Stimulated activated CD4-positive, alpha-beta T cell treated with anti-CD3 and anti-CD28 coated beads, Interleukin-2, amount 100 ng/mL, for 4 hours (primary cell): Measurements from ENCODE around the gene SERINC4.
"Not testable (repeated sequence)": the region's sequence is repeated elsewhere in the genome, so short reads cannot be mapped to it uniquely, and the experiment has no call there.

Source experiments
- DNase-seq: peaks from one replicate; pipeline ENCODE4 v3.0.0-alpha.2; 2020; ENCODE audit warnings: low read depth

The SERINC4 gene

GRCh38 chr15:43799945-43800285 is at the start of gene SERINC4:
Gene SERINC4, minus strand, starts transcription at chr15:43800220. Its CDS starts 234 bp downstream, at chr15:43799986.
- no peak for DNase-seq

- DNase-seq, result no peak
Measured at GRCh38 chr15:43845421-43845820, 45.4 kb upstream of the SERINC4 start.

GRCh38 chr15:43832485-43832884 is 32.5 kb upstream of the SERINC4 start:
- not testable (repeated sequence) for DNase-seq

GRCh38 chr15:43831519-43832052 is 31.6 kb upstream of the SERINC4 start:
- not testable (repeated sequence) for DNase-seq

GRCh38 chr15:43830691-43831275 is 30.8 kb upstream of the SERINC4 start:
- not testable (repeated sequence) for DNase-seq

GRCh38 chr15:43829951-43830540 is 30.0 kb upstream of the SERINC4 start:
- not testable (repeated sequence) for DNase-seq

GRCh38 chr15:43828061-43828657 is 28.1 kb upstream of the SERINC4 start:
- no peak for DNase-seq

GRCh38 chr15:43826508-43827341 is 26.7 kb upstream of the SERINC4 start, which contains the start of gene WDR76:
Gene WDR76, plus strand, starts transcription at chr15:43827002. Its CDS starts 31 bp downstream, at chr15:43827033.
- DNase-seq, result peak; percentile 48

- no peak for DNase-seq
Measured at GRCh38 chr15:43826029-43826507, 26.0 kb upstream of the SERINC4 start.

- not testable (repeated sequence) for DNase-seq
Measured at GRCh38 chr15:43825305-43825704, 25.3 kb upstream of the SERINC4 start.

- DNase-seq, result peak; percentile 89
Measured at GRCh38 chr15:43824302-43825246, 24.6 kb upstream of the SERINC4 start, which contains the start of gene MFAP1. Gene MFAP1, minus strand, starts transcription at chr15:43824690. Its CDS starts 121 bp downstream, at chr15:43824569.

GRCh38 chr15:43821505-43821904 is 21.5 kb upstream of the SERINC4 start:
- no peak for DNase-seq

GRCh38 chr15:43815064-43815463 is 15.0 kb upstream of the SERINC4 start:
- DNase-seq, result not testable (repeated sequence)

GRCh38 chr15:43808960-43809678 is 9.1 kb upstream of the SERINC4 start:
- DNase-seq, result no peak

- no peak for DNase-seq
Measured at GRCh38 chr15:43808435-43808950, 8.5 kb upstream of the SERINC4 start.

GRCh38 chr15:43802676-43803075 is 2.7 kb upstream of the SERINC4 start:
- not testable (repeated sequence) for DNase-seq

GRCh38 chr15:43800286-43801141 is 494 bp upstream of the SERINC4 start, which contains the start of gene HYPK:
Gene HYPK, plus strand, starts transcription at chr15:43800599. Its CDS starts 24 bp downstream, at chr15:43800623.
- peak; percentile 89 for DNase-seq

GRCh38 chr15:43799209-43799944 is 643 bp downstream of the SERINC4 start:
- DNase-seq, result no peak
